ENCODE results near the gene NHS. TPM values are rescaled to one million over a fixed set of nuclear protein-coding genes. Genes with fewer than 3 reads are reported as not detected.

The NHS gene
- total RNA-seq, 1 donor from 2014 or later, result 27.8 TPM

DNA sequence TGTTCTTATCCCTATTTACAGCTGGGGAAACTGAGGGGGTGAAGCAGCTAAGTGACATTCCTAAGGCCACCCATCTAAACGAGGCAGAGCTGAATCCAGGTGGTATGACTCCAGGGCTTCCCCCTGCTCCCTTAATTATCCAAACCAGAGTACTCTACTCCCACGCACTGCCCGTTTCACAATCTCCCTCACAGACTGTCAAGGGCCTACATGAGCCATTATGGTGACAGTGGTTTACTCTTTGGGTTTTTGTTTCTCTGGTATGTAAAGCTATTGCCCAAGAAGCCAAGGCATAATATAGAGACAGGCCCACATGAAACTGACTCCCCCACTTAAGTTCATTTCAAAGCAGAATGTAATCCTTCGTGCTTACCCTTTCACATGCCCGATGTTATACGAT is 95.1 kb downstream of the NHS start:
- no peak for DNase-seq (ENCODE audit: extremely low spot score, unreplicated experiment)
- H3K27me3 Mint-ChIP-seq, result no peaks in the 10 kb centered on the region
- no peak overlapping the region for H3K27ac Mint-ChIP-seq
- H3K4me1 Mint-ChIP-seq (ENCODE audit: unreplicated experiment), result peaks cover 8% of the 10 kb centered on the region
- H3K4me3 Mint-ChIP-seq, result no peak overlapping the region
- H3K36me3 Mint-ChIP-seq, result no peaks in the 10 kb centered on the region
- TF ChIP-seq, protein P1, sequence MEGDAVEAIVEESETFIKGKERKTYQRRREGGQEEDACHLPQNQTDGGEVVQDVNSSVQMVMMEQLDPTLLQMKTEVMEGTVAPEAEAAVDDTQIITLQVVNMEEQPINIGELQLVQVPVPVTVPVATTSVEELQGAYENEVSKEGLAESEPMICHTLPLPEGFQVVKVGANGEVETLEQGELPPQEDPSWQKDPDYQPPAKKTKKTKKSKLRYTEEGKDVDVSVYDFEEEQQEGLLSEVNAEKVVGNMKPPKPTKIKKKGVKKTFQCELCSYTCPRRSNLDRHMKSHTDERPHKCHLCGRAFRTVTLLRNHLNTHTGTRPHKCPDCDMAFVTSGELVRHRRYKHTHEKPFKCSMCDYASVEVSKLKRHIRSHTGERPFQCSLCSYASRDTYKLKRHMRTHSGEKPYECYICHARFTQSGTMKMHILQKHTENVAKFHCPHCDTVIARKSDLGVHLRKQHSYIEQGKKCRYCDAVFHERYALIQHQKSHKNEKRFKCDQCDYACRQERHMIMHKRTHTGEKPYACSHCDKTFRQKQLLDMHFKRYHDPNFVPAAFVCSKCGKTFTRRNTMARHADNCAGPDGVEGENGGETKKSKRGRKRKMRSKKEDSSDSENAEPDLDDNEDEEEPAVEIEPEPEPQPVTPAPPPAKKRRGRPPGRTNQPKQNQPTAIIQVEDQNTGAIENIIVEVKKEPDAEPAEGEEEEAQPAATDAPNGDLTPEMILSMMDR (conservative IDR thresholded peaks at IDR 0.05), result no peak
- H3K9me3 Mint-ChIP-seq, result no peaks in the 10 kb centered on the region

DNA sequence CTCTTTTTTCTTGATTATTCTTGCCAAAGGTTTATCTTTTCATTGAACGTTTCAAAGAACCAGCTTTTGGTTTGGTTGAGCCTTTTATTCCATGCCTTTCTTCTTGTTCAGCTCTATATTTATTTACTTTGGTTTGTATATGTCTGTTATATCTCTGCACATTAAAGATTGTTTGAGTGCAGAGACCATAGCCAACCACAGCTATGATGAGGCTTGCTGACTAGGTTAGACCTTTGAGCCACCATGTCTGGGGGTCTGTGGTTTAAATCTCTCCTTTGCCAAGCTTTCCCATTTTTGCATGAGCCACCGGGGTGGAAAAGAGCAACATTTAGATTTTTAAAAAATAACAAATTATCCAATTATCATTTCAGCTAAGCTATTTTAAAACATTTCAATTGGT is 96.1 kb downstream of the NHS start:
- no peak overlapping the region for H3K4me3 Mint-ChIP-seq
- DNase-seq (ENCODE audit: extremely low spot score, unreplicated experiment), result no peak
- H3K36me3 Mint-ChIP-seq, result no peaks in the 10 kb centered on the region
- H3K27ac Mint-ChIP-seq, result no peak overlapping the region
- H3K9me3 Mint-ChIP-seq, result no peaks in the 10 kb centered on the region
- peaks cover 17% of the 10 kb centered on the region for H3K4me1 Mint-ChIP-seq (ENCODE audit: unreplicated experiment)
- TF ChIP-seq, protein P1 (conservative IDR thresholded peaks at IDR 0.05), result no peak
- H3K27me3 Mint-ChIP-seq, result no peaks in the 10 kb centered on the region

DNA sequence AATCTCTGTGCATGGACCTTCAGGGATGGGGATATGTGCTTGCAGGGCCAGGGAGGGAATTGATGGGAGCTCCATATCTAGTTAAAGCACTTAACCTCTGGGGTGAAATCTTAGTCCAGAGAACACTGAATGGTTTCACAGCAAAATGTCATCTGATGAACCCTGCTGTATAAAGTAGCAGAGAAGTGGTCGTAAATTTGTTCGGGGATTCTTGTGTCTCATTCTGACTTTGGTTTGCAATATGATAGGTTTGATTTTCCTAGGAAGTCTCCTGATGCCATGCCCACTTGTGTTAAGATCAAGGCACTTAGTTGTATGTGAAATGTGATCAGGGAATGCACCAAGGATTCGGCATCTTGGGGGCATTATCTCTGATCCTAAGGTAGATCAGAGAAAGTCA is 96.9 kb downstream of the NHS start:
- H3K4me1 Mint-ChIP-seq (ENCODE audit: unreplicated experiment), result peaks cover 17% of the 10 kb centered on the region
- H3K27me3 Mint-ChIP-seq, result no peaks in the 10 kb centered on the region
- no peaks in the 10 kb centered on the region for H3K9me3 Mint-ChIP-seq
- no peak overlapping the region for H3K4me3 Mint-ChIP-seq
- DNase-seq (ENCODE audit: extremely low spot score, unreplicated experiment), result no peak
- H3K27ac Mint-ChIP-seq, result no peak overlapping the region
- H3K36me3 Mint-ChIP-seq, result peaks cover under 1% of the 10 kb centered on the region
- TF ChIP-seq, protein P1 (conservative IDR thresholded peaks at IDR 0.05), result no peak

DNA sequence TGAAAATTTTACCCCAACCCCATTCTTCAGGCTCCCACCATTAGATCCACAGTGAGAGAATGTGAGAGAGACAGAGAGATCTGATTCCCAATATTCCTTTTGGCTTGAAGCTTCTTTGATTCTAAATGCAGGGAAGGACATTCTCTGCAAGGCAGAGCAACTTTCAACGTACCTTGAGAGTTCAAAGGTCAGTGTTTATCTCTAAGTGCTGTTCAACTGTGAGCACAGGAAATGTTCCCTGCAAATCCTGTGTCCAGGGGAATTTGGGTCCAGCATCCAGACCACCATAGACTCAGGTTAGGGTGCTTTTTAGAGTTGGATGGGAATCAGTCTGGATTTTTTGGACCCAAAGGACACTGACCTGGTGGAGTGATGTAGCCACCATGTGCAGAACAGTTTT is 97.4 kb downstream of the NHS start:
- peaks cover 17% of the 10 kb centered on the region for H3K4me1 Mint-ChIP-seq (ENCODE audit: unreplicated experiment)
- no peak overlapping the region for H3K4me3 Mint-ChIP-seq
- no peak overlapping the region for H3K27ac Mint-ChIP-seq
- no peaks in the 10 kb centered on the region for H3K27me3 Mint-ChIP-seq
- DNase-seq (ENCODE audit: extremely low spot score, unreplicated experiment), result no peak
- H3K9me3 Mint-ChIP-seq, result no peaks in the 10 kb centered on the region
- TF ChIP-seq, protein P1 (conservative IDR thresholded peaks at IDR 0.05), result no peak
- peaks cover 4% of the 10 kb centered on the region for H3K36me3 Mint-ChIP-seq

DNA sequence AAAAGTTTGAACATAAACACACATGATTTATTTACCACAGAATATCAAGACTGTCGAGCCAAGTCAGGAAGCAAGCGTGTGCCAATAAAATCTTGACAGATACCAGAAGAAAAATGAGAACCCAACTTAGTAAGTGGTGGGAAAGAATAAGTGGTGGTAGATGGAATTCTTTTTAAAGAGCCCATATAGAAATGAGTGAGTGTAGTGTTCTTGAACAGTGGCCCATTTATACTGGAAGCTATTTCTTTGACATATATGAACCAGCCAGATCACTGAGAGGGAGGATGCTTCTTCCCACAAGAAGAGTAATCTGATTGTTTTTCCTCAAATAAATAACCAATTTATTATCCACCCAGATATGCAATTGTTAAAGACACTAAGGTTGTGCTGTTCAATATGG is 98.0 kb downstream of the NHS start:
- peaks cover 15% of the 10 kb centered on the region for H3K4me1 Mint-ChIP-seq (ENCODE audit: unreplicated experiment)
- peaks cover 4% of the 10 kb centered on the region for H3K36me3 Mint-ChIP-seq
- no peak overlapping the region for H3K4me3 Mint-ChIP-seq
- H3K27me3 Mint-ChIP-seq, result no peaks in the 10 kb centered on the region
- no peak overlapping the region for H3K27ac Mint-ChIP-seq
- H3K9me3 Mint-ChIP-seq, result peaks cover 2% of the 10 kb centered on the region
- DNase-seq (ENCODE audit: extremely low spot score, unreplicated experiment), result no peak
- TF ChIP-seq, protein P1 (conservative IDR thresholded peaks at IDR 0.05), result no peak

DNA sequence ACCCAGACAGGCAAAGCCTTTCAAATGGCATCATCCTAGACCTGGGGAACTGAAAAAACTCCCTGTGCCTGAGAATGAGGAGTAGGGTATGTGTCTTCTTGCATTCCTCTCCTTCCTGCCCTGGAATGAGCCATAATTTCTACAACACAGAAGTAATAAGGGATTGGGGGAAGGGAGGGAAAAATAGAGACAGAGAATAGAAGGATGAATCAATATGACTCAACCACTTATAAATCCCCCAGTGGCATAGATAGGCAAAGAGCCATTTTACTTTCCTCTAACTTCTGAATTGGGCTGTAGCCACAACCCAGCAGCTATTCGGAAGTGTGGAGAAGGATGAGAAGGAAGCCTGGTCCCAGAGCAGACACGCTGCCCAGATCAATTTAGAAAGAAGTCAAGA is 99.9 kb downstream of the NHS start:
- H3K9me3 Mint-ChIP-seq, result peaks cover 4% of the 10 kb centered on the region
- H3K27me3 Mint-ChIP-seq, result no peaks in the 10 kb centered on the region
- no peak overlapping the region for H3K4me3 Mint-ChIP-seq
- H3K4me1 Mint-ChIP-seq (ENCODE audit: unreplicated experiment), result peaks cover 13% of the 10 kb centered on the region
- H3K36me3 Mint-ChIP-seq, result peaks cover 4% of the 10 kb centered on the region
- no peak overlapping the region for H3K27ac Mint-ChIP-seq
- DNase-seq (ENCODE audit: extremely low spot score, unreplicated experiment), result no peak
- TF ChIP-seq, protein P1 (conservative IDR thresholded peaks at IDR 0.05), result no peak

Data from type B pancreatic cell (in vitro differentiated cells).